Ovary (tissue), 9 donors: ENCODE data around the gene SECISBP2L. TPM values are rescaled to one million over a fixed set of nuclear protein-coding genes. Genes with fewer than 3 reads are reported as not detected.

Experiments
- DNase-seq, 5 donors: peaks; one replicate each; pipeline ENCODE4 v3.0.0-alpha.2; 2019 to 2020
- H3K27ac ChIP-seq, 2 donors: fragments of 200-600 bp; one replicate each; pipeline versions ENCODE4 v1.5.1 to v1.8.0; 2019 to 2022
- H3K27me3 ChIP-seq: fragments of 200-600 bp; one replicate; pipeline ENCODE4 v1.8.0; 2022
- H3K36me3 ChIP-seq: fragments of 200-600 bp; sonication (generic); one replicate; pipeline ENCODE4 v1.5.1; 2019
- H3K4me1 ChIP-seq: one replicate; pipeline ENCODE4 v1.8.1; 2013; ENCODE audit warnings: mild to moderate bottlenecking, moderate library complexity; ENCODE audit not compliant: insufficient read depth
- H3K4me3 ChIP-seq: fragments of 200-600 bp; sonication (generic); one replicate; pipeline ENCODE4 v1.5.1; 2017
- H3K9me3 ChIP-seq, 2 donors: fragments of 200-600 bp in 1 of 2; sonication (generic) in 1 of 2; one replicate each; pipeline versions ENCODE4 v1.5.1 to v1.8.1; 2013 to 2019; ENCODE audit warnings: mild to moderate bottlenecking in 1 of 2, moderate library complexity in 1 of 2
- EP300 ChIP-seq: sonication (generic); formaldehyde crosslinking; IDR thresholded peaks from one replicate; pipeline ENCODE4 v1.6.1; 2017; ENCODE audit warnings: antibody characterized with exemption
- POLR2A ChIP-seq: fragments of 450-650 bp; IDR thresholded peaks from one replicate; pipeline ENCODE4 v1.6.1; 2017; ENCODE audit warnings: antibody characterized with exemption, mild to moderate bottlenecking, moderate library complexity
- WGBS, 3 donors: extraction: QIAGEN DNeasy Blood & Tissue Kit in 1 of 3; methylation state at CpG; one replicate each; pipeline versions ENCODE4 v1.1.5 to v1.1.7; 2013 to 2017; 5-methylcytosine and 5-hydroxymethylcytosine counted together
- intact Hi-C, 4 donors: fragments of 100-400 bp; cut with DNase I; formaldehyde crosslinking; loops; one replicate each; pipeline versions ENCODE4 v1.11.0 to v1.15.1; 2022 to 2023
- polyA plus RNA-seq, 2 donors: library from polyadenylated mRNA; stranded (reverse); fragments of 200-250 nt in 1 of 2; fragments of 350-450 nt in 1 of 2; fragmentation: Illumina TruSeq in 1 of 2; extraction: RNeasy Lipid Tissue Mini Kit (QIAGEN cat#74804) in 1 of 2; gene quantifications; one replicate each; pipeline ENCODE4 v1.2.3, GENCODE V29; 2013 to 2014
- total RNA-seq, 7 donors: library from RNA; depleted of rRNA in 2 of 7; stranded (reverse); fragments of >200 nt in 2 of 7; fragmentation: NEBNext Ultra II Directional in 3 of 7; extraction: Animal tissue kit (Norgen Biotek cat#: 25700) in 3 of 7; gene quantifications; one replicate each; pipeline versions ENCODE4 v1.1.0 to v1.2.4, GENCODE V29; 2016 to 2023
- TF ChIP-seq, protein P1 (sequence below), 3 donors: fragments of 450-650 bp in 2 of 3; fragments of 200-600 bp in 1 of 3; IDR thresholded peaks; one replicate each; pipeline versions ENCODE4 v1.5.1 to v1.8.0; 2016 to 2022; ENCODE audit warnings: antibody characterized with exemption in 3 of 3, mild to moderate bottlenecking in 1 of 3
- donor health status: DM: no; HTN: no; CAD: no; lungs with moderate emphysema.
- donor health status: DM: no; HTN: no; CAD: no.
- donor health status: Bipolar disorder and iron deficiency.
- donor health status: DM: yes; HTN: yes; CAD: no.
- donor health status: DM: no; HTN: no; CAD: no.
- donor health status: DM: yes; HTN: yes; CAD: no.

SECISBP2L gene
- total and polyA plus RNA-seq, 9 donors, result 13.1 to 47.0 (median 37.9) TPM

DNA sequence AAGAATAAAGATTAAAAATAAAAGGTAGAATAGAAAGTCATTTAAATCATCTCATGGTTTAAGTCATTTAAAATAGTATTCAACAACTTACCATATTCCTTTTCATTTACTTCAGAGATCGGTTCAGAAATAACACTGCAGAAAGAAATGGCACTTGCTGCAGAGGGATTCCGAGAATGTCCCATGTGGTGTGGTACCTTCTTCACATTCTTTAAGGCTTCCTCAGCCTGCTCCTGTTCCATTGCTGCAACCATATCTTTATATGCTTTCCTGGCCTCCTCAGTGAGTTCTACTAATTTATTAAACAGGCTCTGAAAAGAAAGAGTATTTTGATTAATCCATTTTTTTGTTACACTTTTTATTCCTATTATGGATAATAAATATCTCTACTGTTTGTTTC is 50.0 kb downstream of the SECISBP2L start:
- 81 to 93% (median 85%) methylated on average over 2 of the region's 2 CpGs for WGBS, 3 donors
- TF ChIP-seq POLR2A (no peak), EP300 (no peak)
- TF ChIP-seq, protein P1, sequence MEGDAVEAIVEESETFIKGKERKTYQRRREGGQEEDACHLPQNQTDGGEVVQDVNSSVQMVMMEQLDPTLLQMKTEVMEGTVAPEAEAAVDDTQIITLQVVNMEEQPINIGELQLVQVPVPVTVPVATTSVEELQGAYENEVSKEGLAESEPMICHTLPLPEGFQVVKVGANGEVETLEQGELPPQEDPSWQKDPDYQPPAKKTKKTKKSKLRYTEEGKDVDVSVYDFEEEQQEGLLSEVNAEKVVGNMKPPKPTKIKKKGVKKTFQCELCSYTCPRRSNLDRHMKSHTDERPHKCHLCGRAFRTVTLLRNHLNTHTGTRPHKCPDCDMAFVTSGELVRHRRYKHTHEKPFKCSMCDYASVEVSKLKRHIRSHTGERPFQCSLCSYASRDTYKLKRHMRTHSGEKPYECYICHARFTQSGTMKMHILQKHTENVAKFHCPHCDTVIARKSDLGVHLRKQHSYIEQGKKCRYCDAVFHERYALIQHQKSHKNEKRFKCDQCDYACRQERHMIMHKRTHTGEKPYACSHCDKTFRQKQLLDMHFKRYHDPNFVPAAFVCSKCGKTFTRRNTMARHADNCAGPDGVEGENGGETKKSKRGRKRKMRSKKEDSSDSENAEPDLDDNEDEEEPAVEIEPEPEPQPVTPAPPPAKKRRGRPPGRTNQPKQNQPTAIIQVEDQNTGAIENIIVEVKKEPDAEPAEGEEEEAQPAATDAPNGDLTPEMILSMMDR (IDR thresholded peaks at IDR 0.05), result no peak

DNA sequence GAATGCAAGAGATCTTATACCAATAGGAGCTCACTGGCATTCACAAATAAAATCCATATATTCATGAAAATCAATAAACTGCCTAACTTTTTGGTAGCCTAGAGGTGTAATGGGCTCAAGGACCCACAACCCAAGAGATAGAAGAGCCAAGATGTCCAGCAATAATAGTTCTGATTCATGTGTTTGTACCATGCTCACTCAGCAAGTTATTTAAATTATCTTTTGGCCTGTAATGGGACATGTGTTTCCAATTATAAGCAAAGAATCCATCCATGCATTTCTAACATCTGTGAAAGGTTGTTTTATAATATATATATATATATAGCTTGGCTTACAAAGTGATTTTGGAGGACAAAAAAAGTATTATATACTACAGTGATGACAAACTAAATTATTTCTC is 52.9 kb downstream of the SECISBP2L start:
- TF ChIP-seq EP300 (no peak), POLR2A (no peak)
- TF ChIP-seq, protein P1 (IDR thresholded peaks at IDR 0.05), result no peak
- intact Hi-C loops, result no loop called here
- no peak for DNase-seq
- Histone ChIP-seq H3K27me3 (no peaks in the 10 kb centered on the region), H3K4me1 (no peaks in the 10 kb centered on the region), H3K27ac (no peak overlapping the region), H3K36me3 (no peaks in the 10 kb centered on the region), H3K9me3 (no peaks in the 10 kb centered on the region), H3K4me3 (no peak overlapping the region)

More for the DNA sequence above, 50.0 kb downstream of the SECISBP2L start:
- Histone ChIP-seq H3K4me1 (no peaks in the 10 kb centered on the region), H3K9me3 (no peaks in the 10 kb centered on the region), H3K27me3 (no peaks in the 10 kb centered on the region), H3K27ac (no peak overlapping the region), H3K36me3 (no peaks in the 10 kb centered on the region), H3K4me3 (no peak overlapping the region)
- no peak for DNase-seq
- intact Hi-C loops, result no loop called here

- WGBS, 3 donors, result 89 to 100% (median 100%) methylated on average over 1 of the region's 1 CpG
- DNase-seq, result no peak
- TF ChIP-seq EP300 (no peak), POLR2A (no peak)
- TF ChIP-seq, protein P1 (IDR thresholded peaks at IDR 0.05), result no peak
- Histone ChIP-seq H3K9me3 (no peaks in the 10 kb centered on the region), H3K4me3 (no peak overlapping the region), H3K27ac (no peak overlapping the region), H3K36me3 (no peaks in the 10 kb centered on the region), H3K4me1 (no peaks in the 10 kb centered on the region), H3K27me3 (no peaks in the 10 kb centered on the region)
- intact Hi-C loops, result no loop called here
Observed at GRCh38 chr15:48992545-48992944, 53.7 kb downstream of the SECISBP2L start.

DNA sequence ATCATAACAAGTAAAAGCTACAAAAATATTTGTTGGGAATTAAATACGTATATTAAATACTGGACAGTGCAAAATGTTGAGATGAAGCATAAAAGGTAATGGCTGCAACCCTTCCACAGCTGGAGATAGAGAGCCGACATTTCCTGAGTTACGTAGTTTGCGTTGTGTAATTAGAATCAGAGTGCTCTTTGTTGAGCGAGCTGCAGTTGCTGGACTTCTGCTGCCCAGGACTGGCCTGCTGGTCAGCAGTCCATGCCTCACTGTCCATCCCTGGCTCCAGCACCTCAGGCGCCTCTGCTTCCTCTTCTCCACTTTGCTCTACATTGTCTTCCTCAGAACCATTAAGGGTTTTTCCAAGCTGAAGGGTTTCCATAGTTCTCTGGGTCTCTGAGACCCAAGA is 54.1 kb downstream of the SECISBP2L start:
- no peak for DNase-seq
- H3K36me3 ChIP-seq, result no peaks in the 10 kb centered on the region
- TF ChIP-seq, protein P1 (IDR thresholded peaks at IDR 0.05), result no peak
- TF ChIP-seq EP300 (no peak), POLR2A (no peak)
- intact Hi-C loops, result no loop called here
- no peaks in the 10 kb centered on the region for H3K27me3 ChIP-seq
- no peak overlapping the region for H3K4me3 ChIP-seq
- WGBS, 3 donors, result 97 to 99% (median 97%) methylated on average over 6 of the region's 6 CpGs
- H3K9me3 ChIP-seq, result no peaks in the 10 kb centered on the region
- no peak overlapping the region for H3K27ac ChIP-seq
- H3K4me1 ChIP-seq, result no peaks in the 10 kb centered on the region

DNA sequence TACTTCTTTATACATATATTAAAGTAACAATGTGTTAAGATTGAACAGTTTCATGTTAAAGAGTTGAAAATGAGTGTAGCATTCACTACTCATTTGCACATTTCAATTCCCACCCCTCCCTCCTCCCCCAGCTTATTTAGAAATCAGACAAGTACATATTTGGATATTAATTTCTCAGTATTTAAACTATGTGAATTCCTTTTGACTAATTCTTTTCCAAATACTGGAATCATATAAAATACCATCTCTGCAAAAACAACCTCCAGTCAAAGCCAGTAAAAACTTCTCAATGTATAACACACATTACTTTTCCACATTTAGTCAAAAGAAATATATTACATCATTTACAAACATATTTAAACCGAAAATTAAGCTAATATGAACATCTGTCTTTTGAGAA is 57.1 kb downstream of the SECISBP2L start:
- Histone ChIP-seq H3K4me1 (peaks cover 3% of the 10 kb centered on the region), H3K4me3 (no peak overlapping the region), H3K27ac (no peak overlapping the region), H3K9me3 (no peaks in the 10 kb centered on the region), H3K27me3 (no peaks in the 10 kb centered on the region), H3K36me3 (no peaks in the 10 kb centered on the region)
- intact Hi-C loops, result no loop called here
- no peak for TF ChIP-seq EP300
- no peak for DNase-seq
- WGBS, 3 donors, result 45 to 63% (median 57%) methylated on average over 1 of the region's 1 CpG
